ENCODE data around the gene HDGFL3. TPM values are rescaled to one million over a fixed set of nuclear protein-coding genes. Genes with fewer than 3 reads are reported as not detected.
"Not testable (repeated sequence)": the region's sequence is repeated elsewhere in the genome, so short reads cannot be mapped to it uniquely, and the experiment has no call there.

HDGFL3 gene
- total RNA-seq, 1 donor: 52.0 TPM

GRCh38 chr15:83090465-83090864 lies 117.2 kb downstream of the HDGFL3 start:
- DNase-seq (ENCODE audit: low read depth): no peak
- no peak for TF ChIP-seq CTCF (IDR thresholded peaks at IDR 0.05; ENCODE audit: insufficient read depth, low read length)

GRCh38 chr15:83088876-83089275 lies 118.7 kb downstream of the HDGFL3 start:
- TF ChIP-seq CTCF (IDR thresholded peaks at IDR 0.05; ENCODE audit: insufficient read depth, low read length): no peak
- no peak for DNase-seq (ENCODE audit: low read depth)
- no peak overlapping the region for H3K4me3 ChIP-seq (ENCODE audit: low read depth, low read length)

More at GRCh38 chr15:83090465-83090864, 117.2 kb downstream of the HDGFL3 start:
- H3K4me3 ChIP-seq (ENCODE audit: low read depth, low read length): no peak overlapping the region

- no peak for TF ChIP-seq CTCF (IDR thresholded peaks at IDR 0.05; ENCODE audit: insufficient read depth, low read length)
- DNase-seq (ENCODE audit: low read depth): no peak
- no peak overlapping the region for H3K4me3 ChIP-seq (ENCODE audit: low read depth, low read length)
Observed at GRCh38 chr15:83087576-83087975, 120.0 kb downstream of the HDGFL3 start.

- H3K4me3 ChIP-seq (ENCODE audit: low read depth, low read length); DNase-seq (ENCODE audit: low read depth): not testable (repeated sequence)
Observed at GRCh38 chr15:83085864-83086552, 121.6 kb downstream of the HDGFL3 start.

- not testable (repeated sequence) for DNase-seq (ENCODE audit: low read depth); H3K4me3 ChIP-seq (ENCODE audit: low read depth, low read length)
Observed at GRCh38 chr15:83085461-83085860, 122.2 kb downstream of the HDGFL3 start.

- TF ChIP-seq CTCF (IDR thresholded peaks at IDR 0.05; ENCODE audit: insufficient read depth, low read length): no peak
- no peak overlapping the region for H3K4me3 ChIP-seq (ENCODE audit: low read depth, low read length)
- DNase-seq (ENCODE audit: low read depth): no peak
Observed at GRCh38 chr15:83082730-83083386, 124.8 kb downstream of the HDGFL3 start.

GRCh38 chr15:83081256-83082014 lies 126.2 kb downstream of the HDGFL3 start:
- no peak for DNase-seq (ENCODE audit: low read depth)
- no peak for TF ChIP-seq CTCF (IDR thresholded peaks at IDR 0.05; ENCODE audit: insufficient read depth, low read length)
- no peak overlapping the region for H3K4me3 ChIP-seq (ENCODE audit: low read depth, low read length)
